HEK293 (cell line): ENCODE measurements around the gene OTOF.

Source experiments
- CTCF ChIA-PET: fragments of 350-600 bp; formaldehyde crosslinking; extraction: SDS; loops from one replicate; lab custom pipeline; 2021; ENCODE audit warnings: antibody characterized with exemption; lab: Yijun Ruan, JAX
- POLR2A ChIA-PET: fragments of 300-600 bp; formaldehyde crosslinking; extraction: SDS; loops from one replicate; lab custom pipeline; 2020; ENCODE audit warnings: antibody characterized with exemption, inconsistent platforms; lab: Yijun Ruan, JAX
- H3K27ac ChIP-seq: fragments of 200-500 bp; sonication (Bioruptor generic); 2 replicates; pipeline ENCODE4 v1.5.1; 2014; ENCODE audit warnings: low read depth, low read length, control low read depth, inconsistent platforms; ENCODE audit errors: extremely low read depth
- H3K36me3 ChIP-seq, 2 experiments: fragments of 200-500 bp in 1 of 2; sonication (Bioruptor generic) in 1 of 2; 1 replicate in 1 of 2; 2 replicates in 1 of 2; pipeline ENCODE4 v1.5.1; 2014 to 2017; ENCODE audit warnings: inconsistent platforms in 2 of 2, low read length in 2 of 2; ENCODE audit not compliant: control insufficient read depth in 2 of 2, insufficient read depth in 1 of 2
- H3K4me1 ChIP-seq: fragments of 200-500 bp; sonication (Bioruptor generic); 2 replicates; pipeline ENCODE4 v1.5.1; 2014; ENCODE audit warnings: mild to moderate bottlenecking, low read length, inconsistent platforms; ENCODE audit not compliant: control insufficient read depth, insufficient read depth
- H3K4me3 ChIP-seq: 2 replicates; pipeline ENCODE4 v1.5.1; 2011; ENCODE audit warnings: low read depth, mild to moderate bottlenecking, control low read depth, low read length, moderate library complexity
- H3K9me3 ChIP-seq: fragments of 200-500 bp; sonication (Bioruptor generic); 2 replicates; pipeline ENCODE4 v1.5.1; 2014; ENCODE audit warnings: low read depth, low read length, inconsistent platforms; ENCODE audit not compliant: control insufficient read depth, insufficient read depth
- IKZF3 ChIP-seq: fragments of 450-650 bp; IDR thresholded peaks from 2 replicates; pipeline ENCODE4 v1.5.0; 2018; ENCODE audit warnings: missing biosample characterization, mild to moderate bottlenecking, missing genetic modification characterization, moderate library complexity
- PATZ1 ChIP-seq: fragments of 450-650 bp; formaldehyde crosslinking; IDR thresholded peaks from 2 replicates; pipeline ENCODE4 v1.5.1; 2016; ENCODE audit warnings: missing biosample characterization, missing genetic modification characterization
- PBX3 ChIP-seq: sonication (generic); formaldehyde crosslinking; IDR thresholded peaks from 2 replicates; pipeline ENCODE4 v1.8.1; 2022; ENCODE audit warnings: mild to moderate bottlenecking, moderate library complexity, missing genetic modification reagents
- PRDM4 ChIP-seq: fragments of 450-650 bp; formaldehyde crosslinking; IDR thresholded peaks from 2 replicates; pipeline ENCODE4 v1.5.1; 2017; ENCODE audit warnings: missing biosample characterization, missing genetic modification characterization
- REPIN1 ChIP-seq: fragments of 450-650 bp; formaldehyde crosslinking; IDR thresholded peaks from 2 replicates; pipeline ENCODE4 v1.5.1; 2017; ENCODE audit warnings: missing biosample characterization, missing genetic modification characterization, low read depth
- SP3 ChIP-seq: fragments of 450-650 bp; formaldehyde crosslinking; IDR thresholded peaks from 2 replicates; pipeline ENCODE4 v1.5.1; 2016; ENCODE audit warnings: missing biosample characterization, missing genetic modification characterization
- ZIC2 ChIP-seq: fragments of 450-650 bp; formaldehyde crosslinking; IDR thresholded peaks from 2 replicates; pipeline ENCODE4 v1.5.1; 2016; ENCODE audit warnings: missing biosample characterization, missing genetic modification characterization
- ZNF155 ChIP-seq: fragments of 450-650 bp; formaldehyde crosslinking; IDR thresholded peaks from 2 replicates; pipeline ENCODE4 v1.5.1; 2016; ENCODE audit warnings: missing biosample characterization, missing genetic modification characterization
- ZNF513 ChIP-seq: fragments of 450-650 bp; IDR thresholded peaks from 2 replicates; pipeline ENCODE4 v1.5.1; 2018; ENCODE audit warnings: missing biosample characterization, missing genetic modification characterization
- ZNF580 ChIP-seq: fragments of 450-650 bp; formaldehyde crosslinking; IDR thresholded peaks from 2 replicates; pipeline ENCODE4 v1.5.1; 2016; ENCODE audit warnings: missing biosample characterization, missing genetic modification characterization
- ZNF600 ChIP-seq: fragments of 450-650 bp; formaldehyde crosslinking; IDR thresholded peaks from 2 replicates; pipeline ENCODE4 v1.5.1; 2016; ENCODE audit warnings: missing biosample characterization, missing genetic modification characterization
- ZNF621 ChIP-seq: fragments of 450-650 bp; formaldehyde crosslinking; IDR thresholded peaks from 2 replicates; pipeline ENCODE4 v1.5.1; 2017; ENCODE audit warnings: missing biosample characterization, missing genetic modification characterization
- ZNF664 ChIP-seq: fragments of 450-650 bp; formaldehyde crosslinking; IDR thresholded peaks from 2 replicates; pipeline ENCODE4 v1.5.1; 2016; ENCODE audit warnings: missing biosample characterization, missing genetic modification characterization
- ZNF677 ChIP-seq: fragments of 450-650 bp; IDR thresholded peaks from 2 replicates; pipeline ENCODE4 v1.5.0; 2018; ENCODE audit warnings: missing biosample characterization, mild to moderate bottlenecking, missing genetic modification characterization, moderate library complexity
- ZNF76 ChIP-seq: fragments of 450-650 bp; formaldehyde crosslinking; IDR thresholded peaks from 2 replicates; pipeline ENCODE4; 2016; ENCODE audit warnings: low read depth, missing biosample characterization, missing genetic modification characterization, borderline replicate concordance
- ZSCAN18 ChIP-seq: fragments of 450-650 bp; formaldehyde crosslinking; IDR thresholded peaks from 2 replicates; pipeline ENCODE4 v1.5.1; 2016; ENCODE audit warnings: missing biosample characterization, missing genetic modification characterization
- TF ChIP-seq, protein P1 (sequence below): fragments of 450-650 bp; formaldehyde crosslinking; IDR thresholded peaks from 2 replicates; pipeline ENCODE4 v1.5.1; 2017; ENCODE audit warnings: missing biosample characterization, missing genetic modification characterization
- TF ChIP-seq, protein P2 (sequence below): fragments of 450-650 bp; formaldehyde crosslinking; IDR thresholded peaks from 2 replicates; pipeline ENCODE4 v1.5.1; 2016; ENCODE audit warnings: missing biosample characterization, missing genetic modification characterization

Gene OTOF

GRCh38 chr2:26477126-26477910 is 606 bp downstream of the OTOF start:
- ChIA-PET CTCF (interaction anchor here (0.6 to 1.0 kb wide), 4 partner anchors 101 to 623 kb away, joined by 3 read pairs; no protein-coding TSS in a partner anchor), POLR2A (no interaction called here)
- Histone ChIP-seq H3K27ac (no peak overlapping the region), H3K4me3 (no peak overlapping the region), H3K4me1 (no peaks in the 10 kb centered on the region), H3K36me3 (no peaks in the 10 kb centered on the region), H3K9me3 (no peaks in the 10 kb centered on the region)
- TF ChIP-seq SP3 (tag by site-specific recombination) = no peak
- TF ChIP-seq ZNF513 (tag by site-specific recombination) = no peak
- no peak for TF ChIP-seq ZNF600 (tag by site-specific recombination)
- TF ChIP-seq PBX3 (CRISPR knock-in tag) = no peak
- TF ChIP-seq, protein P1, sequence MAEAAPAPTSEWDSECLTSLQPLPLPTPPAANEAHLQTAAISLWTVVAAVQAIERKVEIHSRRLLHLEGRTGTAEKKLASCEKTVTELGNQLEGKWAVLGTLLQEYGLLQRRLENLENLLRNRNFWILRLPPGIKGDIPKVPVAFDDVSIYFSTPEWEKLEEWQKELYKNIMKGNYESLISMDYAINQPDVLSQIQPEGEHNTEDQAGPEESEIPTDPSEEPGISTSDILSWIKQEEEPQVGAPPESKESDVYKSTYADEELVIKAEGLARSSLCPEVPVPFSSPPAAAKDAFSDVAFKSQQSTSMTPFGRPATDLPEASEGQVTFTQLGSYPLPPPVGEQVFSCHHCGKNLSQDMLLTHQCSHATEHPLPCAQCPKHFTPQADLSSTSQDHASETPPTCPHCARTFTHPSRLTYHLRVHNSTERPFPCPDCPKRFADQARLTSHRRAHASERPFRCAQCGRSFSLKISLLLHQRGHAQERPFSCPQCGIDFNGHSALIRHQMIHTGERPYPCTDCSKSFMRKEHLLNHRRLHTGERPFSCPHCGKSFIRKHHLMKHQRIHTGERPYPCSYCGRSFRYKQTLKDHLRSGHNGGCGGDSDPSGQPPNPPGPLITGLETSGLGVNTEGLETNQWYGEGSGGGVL (tag by site-specific recombination) = no peak
- TF ChIP-seq, protein P2, sequence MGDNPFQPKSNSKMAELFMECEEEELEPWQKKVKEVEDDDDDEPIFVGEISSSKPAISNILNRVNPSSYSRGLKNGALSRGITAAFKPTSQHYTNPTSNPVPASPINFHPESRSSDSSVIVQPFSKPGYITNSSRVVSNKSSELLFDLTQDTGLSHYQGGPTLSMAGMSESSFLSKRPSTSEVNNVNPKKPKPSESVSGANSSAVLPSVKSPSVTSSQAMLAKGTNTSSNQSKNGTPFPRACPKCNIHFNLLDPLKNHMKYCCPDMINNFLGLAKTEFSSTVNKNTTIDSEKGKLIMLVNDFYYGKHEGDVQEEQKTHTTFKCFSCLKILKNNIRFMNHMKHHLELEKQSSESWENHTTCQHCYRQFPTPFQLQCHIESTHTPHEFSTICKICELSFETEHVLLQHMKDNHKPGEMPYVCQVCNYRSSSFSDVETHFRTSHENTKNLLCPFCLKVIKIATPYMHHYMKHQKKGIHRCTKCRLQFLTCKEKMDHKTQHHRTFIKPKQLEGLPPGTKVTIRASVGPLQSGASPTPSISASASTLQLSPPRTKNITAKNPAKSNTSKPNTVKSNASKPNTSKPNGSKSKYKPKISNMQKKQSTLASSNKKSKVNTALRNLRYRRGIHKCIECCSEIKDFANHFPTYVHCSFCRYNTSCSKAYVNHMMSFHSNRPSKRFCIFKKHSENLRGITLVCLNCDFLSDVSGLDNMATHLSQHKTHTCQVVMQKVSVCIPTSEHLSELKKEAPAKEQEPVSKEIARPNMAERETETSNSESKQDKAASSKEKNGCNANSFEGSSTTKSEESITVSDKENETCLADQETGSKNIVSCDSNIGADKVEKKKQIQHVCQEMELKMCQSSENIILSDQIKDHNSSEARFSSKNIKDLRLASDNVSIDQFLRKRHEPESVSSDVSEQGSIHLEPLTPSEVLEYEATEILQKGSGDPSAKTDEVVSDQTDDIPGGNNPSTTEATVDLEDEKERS = no peak
- TF ChIP-seq ZNF621 = no peak
- no peak for TF ChIP-seq ZNF677 (tag by site-specific recombination)
- no peak for TF ChIP-seq ZNF580
- TF ChIP-seq PATZ1 = no peak
- no peak for TF ChIP-seq REPIN1
- no peak for TF ChIP-seq ZIC2 (tag by site-specific recombination)

- POLR2A ChIA-PET = no interaction called here
- CTCF ChIA-PET = interaction anchor here (0.6 kb wide), 2 partner anchors 28 to 97 kb away, joined by 3 to 5 read pairs; no protein-coding TSS in a partner anchor
- Histone ChIP-seq H3K27ac (no peak overlapping the region), H3K4me1 (no peaks in the 10 kb centered on the region), H3K36me3 (no peaks in the 10 kb centered on the region), H3K4me3 (no peak overlapping the region), H3K9me3 (no peaks in the 10 kb centered on the region)
- TF ChIP-seq ZNF155 (no peak), ZNF76 (tag by site-specific recombination) (no peak), ZNF664 (tag by site-specific recombination) (no peak), PRDM4 (tag by site-specific recombination) (no peak), ZSCAN18 (tag by site-specific recombination) (no peak), IKZF3 (tag by site-specific recombination) (no peak)
Measured at GRCh38 chr2:26475832-26476501, 2.0 kb downstream of the OTOF start.
